Panc1 (cell line): Measurements from ENCODE around the gene PEX16. TPM values are rescaled to one million over a fixed set of nuclear protein-coding genes. Genes with fewer than 3 reads are reported as not detected.

Experiments
- ATAC-seq: fragments of 200-7000 bp; cut with Tn5 transposase; 2 replicates; pipeline ENCODE4 v1.9.1; 2020; ENCODE audit warnings: mild to moderate bottlenecking, moderate library complexity
- BruUV-seq: library from RNA; stranded (reverse); fragments of 400-500 nt; replicated peaks from 2 replicates; lab custom pipeline; 2021; lab: Mats Ljungman, UMichigan
- CTCF ChIA-PET: fragments of 300-600 bp; sonication (Branson Sonifier 250); formaldehyde crosslinking; loops from one replicate; lab custom pipeline; 2022; ENCODE audit warnings: antibody characterized with exemption; lab: Charles Lee
- POLR2A ChIA-PET: fragments of 300-600 bp; sonication (Branson Sonifier 250); formaldehyde crosslinking; loops from one replicate; lab custom pipeline; 2022; ENCODE audit warnings: antibody characterized with exemption; lab: Charles Lee
- DNase-seq: peaks from one replicate; pipeline ENCODE4 v3.0.0-alpha.2; 2010; ENCODE audit warnings: low read depth, low spot score
- H3K27ac ChIP-seq: 2 replicates; pipeline ENCODE4 v1.5.1; 2011; ENCODE audit warnings: mild to moderate bottlenecking, low read length, inconsistent platforms
- H3K27me3 ChIP-seq: fragments of 200-500 bp; sonication (Bioruptor generic); 2 replicates; pipeline ENCODE4 v1.6.0; 2014; ENCODE audit warnings: low read length, inconsistent platforms; ENCODE audit not compliant: control insufficient read depth, insufficient read depth
- H3K36me3 ChIP-seq: fragments of 200-500 bp; sonication (Bioruptor generic); 2 replicates; pipeline ENCODE4 v1.5.1; 2014; ENCODE audit warnings: inconsistent platforms, mild to moderate bottlenecking, low read length, moderate library complexity; ENCODE audit not compliant: control insufficient read depth, insufficient read depth
- H3K4me1 ChIP-seq: 2 replicates; pipeline ENCODE4 v1.5.1; 2011; ENCODE audit warnings: inconsistent platforms, mild to moderate bottlenecking, low read length, moderate library complexity; ENCODE audit not compliant: control insufficient read depth, insufficient read depth
- H3K4me3 ChIP-seq, 2 experiments: 2 replicates each; pipeline ENCODE4 v1.5.1; 2011 to 2012; ENCODE audit warnings: low read depth in 2 of 2, low read length in 2 of 2, mild to moderate bottlenecking in 2 of 2, inconsistent platforms in 1 of 2, moderate library complexity in 1 of 2
- H3K9me3 ChIP-seq: fragments of 200-500 bp; sonication (Bioruptor generic); 2 replicates; pipeline ENCODE4 v1.5.1; 2014; ENCODE audit warnings: low read depth, mild to moderate bottlenecking, inconsistent platforms, low read length, moderate library complexity; ENCODE audit not compliant: control insufficient read depth, insufficient read depth
- POLR2AphosphoS5 ChIP-seq: IDR thresholded peaks from 2 replicates; pipeline ENCODE4 v1.6.1; 2012; ENCODE audit warnings: mild to moderate bottlenecking, low read depth, low read length, moderate library complexity
- REST ChIP-seq, 2 experiments: IDR thresholded peaks; 2 replicates each; pipeline ENCODE4 v1.6.1; 2011 to 2012; ENCODE audit warnings: low read depth in 2 of 2, control low read depth in 1 of 2, low read length in 1 of 2, mild to moderate bottlenecking in 1 of 2, moderate library complexity in 1 of 2; ENCODE audit not compliant: insufficient read depth in 1 of 2
- SIN3A ChIP-seq: IDR thresholded peaks from 2 replicates; pipeline ENCODE4 v1.6.1; 2012; ENCODE audit warnings: low read depth, mild to moderate bottlenecking, low read length, moderate library complexity, borderline replicate concordance; ENCODE audit not compliant: insufficient read depth
- TCF7L2 ChIP-seq: IDR thresholded peaks from 2 replicates; pipeline ENCODE4 v1.6.1; 2011; ENCODE audit warnings: mild to moderate bottlenecking, low read depth, low read length, inconsistent platforms
- in situ Hi-C: cut with HindIII; loops from 2 replicates; pipeline ENCODE4 v1.10.0; 2016; ENCODE audit warnings: low sequenced_read_pairs, low pct_unique_long_range_greater_than_20kb
- intact Hi-C: fragments of 100-400 bp; cut with micrococcal nuclease; formaldehyde crosslinking; loops from one replicate; pipeline ENCODE4 v1.10.0; 2022; ENCODE audit not compliant: unreplicated experiment
- total RNA-seq: library from RNA; stranded (reverse); gene quantifications from one replicate; pipeline ENCODE4 v1.2.1, GENCODE V29; 2021; ENCODE audit not compliant: unreplicated experiment
- TF ChIP-seq, protein P1 (sequence below): fragments of 450-650 bp; IDR thresholded peaks from 2 replicates; pipeline ENCODE4 v1.5.1; 2017; ENCODE audit warnings: mild to moderate bottlenecking

Gene PEX16
- total RNA-seq, 1 experiment from 2014 or later = 37.5 TPM

GRCh38 chr11:45941285-45941684 is 23.6 kb upstream of the PEX16 start:
- Histone ChIP-seq H3K27me3 (no peaks in the 10 kb centered on the region), H3K4me3 (no peak overlapping the region), H3K9me3 (no peaks in the 10 kb centered on the region), H3K36me3 (peaks cover 6% of the 10 kb centered on the region), H3K4me1 (no peaks in the 10 kb centered on the region), H3K27ac (no peak overlapping the region)
- ChIA-PET CTCF (no interaction called here), POLR2A (no interaction called here)
- no TSS peak for BruUV-seq
- DNase-seq (no peak), ATAC-seq (no peak)
- TF ChIP-seq REST (IDR thresholded peaks at IDR 0.05; ENCODE audit: insufficient read depth in 1 of 2, low read depth in 2 of 2, low read length in 1 of 2) (no peak), SIN3A (no peak), POLR2AphosphoS5 (no peak), TCF7L2 (no peak)
- TF ChIP-seq, protein P1, sequence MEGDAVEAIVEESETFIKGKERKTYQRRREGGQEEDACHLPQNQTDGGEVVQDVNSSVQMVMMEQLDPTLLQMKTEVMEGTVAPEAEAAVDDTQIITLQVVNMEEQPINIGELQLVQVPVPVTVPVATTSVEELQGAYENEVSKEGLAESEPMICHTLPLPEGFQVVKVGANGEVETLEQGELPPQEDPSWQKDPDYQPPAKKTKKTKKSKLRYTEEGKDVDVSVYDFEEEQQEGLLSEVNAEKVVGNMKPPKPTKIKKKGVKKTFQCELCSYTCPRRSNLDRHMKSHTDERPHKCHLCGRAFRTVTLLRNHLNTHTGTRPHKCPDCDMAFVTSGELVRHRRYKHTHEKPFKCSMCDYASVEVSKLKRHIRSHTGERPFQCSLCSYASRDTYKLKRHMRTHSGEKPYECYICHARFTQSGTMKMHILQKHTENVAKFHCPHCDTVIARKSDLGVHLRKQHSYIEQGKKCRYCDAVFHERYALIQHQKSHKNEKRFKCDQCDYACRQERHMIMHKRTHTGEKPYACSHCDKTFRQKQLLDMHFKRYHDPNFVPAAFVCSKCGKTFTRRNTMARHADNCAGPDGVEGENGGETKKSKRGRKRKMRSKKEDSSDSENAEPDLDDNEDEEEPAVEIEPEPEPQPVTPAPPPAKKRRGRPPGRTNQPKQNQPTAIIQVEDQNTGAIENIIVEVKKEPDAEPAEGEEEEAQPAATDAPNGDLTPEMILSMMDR = no peak
- in situ Hi-C loops (no loop called here), intact Hi-C loops (no loop called here)

DNA sequence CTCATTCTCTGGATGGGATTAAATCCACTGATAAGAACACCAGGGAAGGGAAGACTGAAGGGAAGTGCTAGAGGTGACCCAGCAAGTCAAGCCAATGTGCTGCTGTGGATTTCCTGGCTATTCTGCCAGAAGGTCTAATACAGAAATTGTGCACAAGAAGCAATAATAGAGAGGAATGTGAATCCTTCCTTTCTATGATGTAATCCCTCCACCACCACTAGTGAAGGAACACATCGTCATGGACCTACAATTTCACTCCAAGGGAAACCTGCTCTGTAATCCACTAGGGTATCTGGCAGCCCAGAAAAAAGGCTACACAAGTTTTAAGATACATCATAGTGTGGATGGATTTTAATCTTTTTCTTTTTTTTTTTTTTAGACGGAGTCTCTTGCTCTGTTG is 22.2 kb upstream of the PEX16 start:
- BruUV-seq = no TSS peak
- TF ChIP-seq, protein P1 = no peak
- TF ChIP-seq TCF7L2 (no peak), SIN3A (no peak), POLR2AphosphoS5 (no peak), REST (IDR thresholded peaks at IDR 0.05; ENCODE audit: insufficient read depth in 1 of 2, low read depth in 2 of 2, low read length in 1 of 2) (no peak)
- intact Hi-C loops (no loop called here), in situ Hi-C loops (no loop called here)
- CTCF ChIA-PET = interaction anchor here (0.6 to 0.7 kb wide), 2 partner anchors 64 to 1356 kb away, joined by 3 to 9 read pairs; no protein-coding TSS in a partner anchor
- Histone ChIP-seq H3K36me3 (peaks cover 13% of the 10 kb centered on the region), H3K9me3 (no peaks in the 10 kb centered on the region), H3K27ac (no peak overlapping the region), H3K27me3 (no peaks in the 10 kb centered on the region), H3K4me1 (no peaks in the 10 kb centered on the region), H3K4me3 (no peak overlapping the region)
- no peak for DNase-seq
- no peak for ATAC-seq
- POLR2A ChIA-PET = no interaction called here
